Hematopoietic multipotent progenitor cell treated with erythropoietin and hydrocortisone succinate and interleukin-3 and kit ligand, for 17 days (in vitro differentiated cells): ENCODE results near the gene MORC4.
A peak's percentile ranks its signal among the peaks of the same experiment; 100 is the strongest.

Experiments
- DNase-seq: peaks from one replicate; pipeline ENCODE4 v3.0.0-alpha.2; 2015; ENCODE audit warnings: low spot score

The MORC4 gene

DNA sequence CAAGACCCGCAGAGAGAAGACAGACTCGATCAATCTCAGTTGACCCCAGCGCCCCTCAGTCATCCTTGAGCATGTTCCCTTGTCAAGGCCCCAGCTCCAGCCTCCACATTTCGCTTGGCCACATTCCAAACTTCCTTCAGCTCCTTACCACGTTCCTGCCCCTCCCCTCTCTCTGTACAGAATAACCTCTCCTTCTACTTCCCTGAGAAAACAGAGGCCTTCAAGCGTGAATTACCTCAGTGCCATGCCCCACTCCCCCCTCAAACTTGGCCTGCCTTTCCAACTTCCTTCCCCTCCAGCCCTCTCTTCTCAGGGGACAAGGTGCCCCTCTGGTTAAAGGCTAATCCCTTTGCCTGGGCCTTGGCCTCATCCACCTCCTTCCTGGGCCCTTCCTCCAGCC is 93.7 kb downstream of the MORC4 start:
- DNase-seq, result no peak

DNA sequence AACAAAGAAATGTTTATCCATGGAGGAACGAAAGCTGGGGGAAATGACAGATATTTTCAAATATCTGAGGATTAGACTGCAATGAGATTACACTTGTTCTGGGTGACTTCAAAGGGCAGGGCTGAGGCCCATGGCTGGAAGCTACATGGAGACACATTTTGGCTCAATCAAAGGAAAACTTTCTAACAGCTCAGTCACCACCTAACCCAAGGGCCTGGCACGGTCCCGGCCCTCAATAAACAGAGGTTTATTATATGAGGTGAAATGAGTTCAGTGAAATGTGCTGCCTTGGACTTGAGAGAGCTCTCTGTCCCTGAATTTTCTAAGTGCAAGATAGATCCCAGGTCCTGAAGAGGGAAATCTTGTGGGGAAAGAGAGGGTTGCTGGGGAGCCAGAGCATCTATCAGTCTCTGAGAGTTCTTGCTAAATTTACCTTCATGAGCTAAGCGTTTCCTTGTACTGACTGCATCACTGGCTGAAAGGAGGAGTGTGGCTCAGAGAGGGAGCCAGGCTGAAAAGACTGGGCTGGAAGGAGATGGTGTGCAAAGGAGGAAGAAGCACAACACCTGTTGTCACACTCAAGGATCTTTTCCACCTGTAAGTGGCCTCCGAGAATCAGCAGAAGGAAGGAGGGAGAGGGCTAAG is 94.8 kb downstream of the MORC4 start:
- DNase-seq, result no peak

DNA sequence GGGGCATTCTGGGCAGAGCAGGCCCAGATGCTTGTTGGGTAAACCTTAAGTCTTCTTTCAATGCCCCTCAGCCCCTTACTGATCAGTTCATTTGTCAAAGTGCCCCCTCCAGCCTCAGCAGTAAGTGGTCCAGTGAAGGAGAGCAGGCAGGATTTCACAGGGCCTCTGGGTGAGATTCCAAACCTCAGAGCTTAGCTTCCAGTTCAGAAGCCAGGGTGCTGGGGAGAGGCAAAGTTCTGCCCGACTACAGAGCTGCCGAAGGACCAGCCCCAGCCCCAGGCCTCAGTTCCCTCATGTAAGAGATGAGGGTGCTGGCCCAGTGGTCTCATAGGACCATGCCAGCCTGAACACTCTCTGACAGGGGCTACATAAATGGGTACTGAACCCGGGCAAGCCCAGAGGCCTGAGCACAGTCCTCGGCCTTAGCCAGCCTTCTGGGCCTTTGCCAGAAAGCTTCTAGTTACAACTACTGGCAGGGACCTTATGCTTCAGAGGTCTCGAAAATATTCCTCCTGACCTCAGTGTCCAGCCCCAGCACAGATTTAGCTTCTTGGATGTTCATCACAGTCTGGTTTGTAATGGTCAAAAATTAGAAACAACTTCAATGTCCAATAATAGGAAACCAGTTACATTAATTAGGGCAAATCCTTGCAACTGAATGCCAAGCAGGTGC is 96.0 kb downstream of the MORC4 start:
- DNase-seq, result no peak

DNA sequence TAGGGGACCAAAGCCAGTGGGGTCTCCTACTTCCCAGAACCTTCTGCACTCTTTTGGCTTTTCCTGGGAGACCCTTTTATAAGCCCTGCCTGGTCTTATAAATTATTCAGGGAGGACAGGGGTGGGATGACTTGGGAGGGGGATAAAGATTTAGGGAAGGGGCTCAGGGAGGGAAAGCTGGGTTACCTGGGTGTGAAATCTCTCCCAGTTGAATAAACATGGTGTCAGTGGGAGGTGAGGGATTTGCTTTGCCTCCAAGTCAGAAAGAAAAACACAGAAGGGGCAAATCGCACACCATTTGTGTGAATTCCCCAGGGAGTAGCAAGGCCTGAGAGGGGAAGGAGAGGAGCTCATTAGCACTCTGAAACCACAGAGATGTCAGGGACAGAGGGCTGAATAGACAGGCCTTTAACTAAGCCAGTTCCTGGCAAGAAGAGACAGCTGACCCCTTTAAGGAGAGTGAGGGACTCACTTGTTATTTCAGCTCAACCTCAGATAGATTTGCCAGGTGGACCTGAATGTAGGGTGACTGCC is 96.7 kb downstream of the MORC4 start, which contains the start of gene RIPPLY1:
RIPPLY1 (minus strand) TSS at position 51 of the 534 bp plus-strand sequence. CDS start 54 bp downstream, outside the sequence.
- no peak for DNase-seq

DNA sequence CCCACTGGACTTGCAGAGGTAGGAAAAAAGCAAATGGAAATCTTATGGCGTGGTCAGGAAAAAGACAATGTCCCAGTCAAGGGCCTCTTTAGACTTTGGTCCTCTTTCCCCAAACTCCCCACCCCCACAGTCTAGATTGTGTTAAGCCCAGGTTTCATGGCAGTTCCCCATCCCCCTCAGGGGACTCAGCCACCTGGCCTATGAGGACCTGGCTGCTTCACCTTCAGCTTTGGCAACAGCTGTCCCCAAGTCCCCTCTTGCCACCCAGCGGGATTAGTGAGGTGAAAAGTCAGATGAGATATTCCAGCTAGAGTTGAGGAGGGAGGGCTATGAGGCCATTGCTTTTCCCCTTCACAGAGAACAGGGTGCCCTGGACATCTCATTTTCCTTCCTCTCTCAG is 97.3 kb downstream of the MORC4 start:
- no peak for DNase-seq

DNA sequence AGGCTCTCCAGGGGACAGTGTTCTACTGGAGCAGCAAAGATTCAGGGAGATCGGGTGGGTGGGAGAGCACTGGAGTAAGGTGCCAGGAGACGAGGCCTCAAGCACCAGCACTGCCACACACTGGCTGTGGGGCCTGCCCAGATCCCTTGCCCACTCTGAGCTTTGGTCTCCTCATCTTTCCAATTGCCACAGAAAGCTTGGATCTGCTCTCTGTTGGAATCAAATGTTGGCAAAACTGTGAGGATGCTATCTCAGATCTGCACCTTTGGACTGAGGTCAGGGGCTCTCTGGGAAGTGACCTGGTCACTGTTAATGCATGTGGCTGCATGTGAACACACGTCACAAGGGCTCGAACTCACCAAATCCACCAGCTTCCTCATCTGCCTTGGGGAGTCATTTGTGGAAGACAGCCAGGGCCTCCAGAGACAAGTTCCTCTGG is 98.2 kb downstream of the MORC4 start:
- DNase-seq, result no peak

DNA sequence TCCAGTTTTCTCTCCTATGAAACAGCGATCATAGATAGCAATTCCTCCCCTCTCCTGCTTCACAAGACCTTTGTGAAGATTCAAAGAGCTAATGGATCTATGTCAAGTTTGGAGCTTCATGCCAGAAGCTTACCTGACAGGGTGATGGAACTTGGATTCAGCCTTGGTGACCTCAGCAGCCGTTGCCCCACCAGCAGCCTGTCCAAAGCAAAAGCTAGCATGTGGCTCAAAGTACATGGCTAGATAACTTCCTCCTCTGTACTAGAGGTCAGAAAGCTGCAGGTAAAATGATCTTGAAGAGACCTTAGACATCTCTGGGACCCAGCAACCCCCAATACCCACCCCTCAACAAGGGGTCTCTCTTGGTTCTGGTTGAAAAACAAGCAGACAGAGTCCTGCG is 98.7 kb downstream of the MORC4 start:
- no peak for DNase-seq

DNA sequence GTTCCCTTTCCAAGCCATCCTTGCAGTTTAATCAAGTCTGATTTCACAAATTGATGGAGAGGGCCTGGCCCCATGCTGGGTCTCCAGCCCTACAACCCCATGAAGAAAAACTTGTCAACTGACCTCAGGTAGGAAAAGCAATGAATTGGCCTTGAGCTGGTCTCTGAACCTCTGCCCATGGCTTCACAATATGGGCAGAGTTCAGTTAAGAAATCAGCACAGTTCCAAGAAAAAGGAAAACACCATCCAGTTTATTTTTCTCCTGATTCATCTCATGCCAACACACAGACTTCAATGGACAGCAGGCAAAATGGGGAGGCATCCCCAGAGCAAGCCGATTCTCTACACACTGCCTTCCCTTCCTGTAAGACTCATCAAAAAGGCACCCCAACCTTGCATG is 100.2 kb downstream of the MORC4 start:
- no peak for DNase-seq

DNA sequence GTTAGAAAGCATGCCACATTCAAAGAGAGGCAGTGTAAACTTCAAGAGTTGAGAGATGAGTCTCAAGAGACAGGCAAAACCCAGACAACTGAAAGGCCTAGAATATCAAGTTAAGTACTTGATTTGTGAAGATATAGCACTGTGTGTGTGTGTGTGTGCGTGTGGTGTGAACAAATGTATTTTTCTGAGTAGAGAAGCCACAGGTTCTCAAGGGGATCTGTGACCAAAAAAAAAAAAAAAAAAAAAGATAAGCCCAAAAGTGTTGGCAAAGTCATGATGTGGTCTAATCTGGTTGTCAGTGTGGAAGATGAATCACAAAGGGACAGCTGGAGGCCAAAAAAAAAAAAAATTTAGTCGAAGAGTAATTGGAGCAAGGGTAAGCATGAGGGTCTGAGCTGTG is 100.7 kb downstream of the MORC4 start:
- DNase-seq, result no peak

DNA sequence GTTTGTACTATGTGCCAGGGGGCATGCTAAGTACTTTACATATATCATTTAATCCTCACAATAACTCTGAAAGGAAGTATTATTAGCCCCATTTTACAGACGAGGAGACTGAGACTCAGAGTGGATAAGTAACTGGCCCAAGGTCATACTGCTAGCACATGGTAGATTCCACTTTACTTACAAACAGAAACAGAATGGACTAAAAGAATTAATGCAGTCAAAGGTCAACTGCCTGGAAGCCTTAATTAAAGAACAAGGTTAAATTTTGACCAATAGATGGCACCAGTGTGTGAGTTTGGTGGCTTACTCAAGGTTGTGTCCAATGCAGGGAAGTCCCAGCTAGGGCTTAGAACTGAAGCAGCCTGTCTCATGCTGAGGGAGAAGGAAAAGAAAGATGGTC is 101.5 kb downstream of the MORC4 start:
- peak; percentile 5 for DNase-seq

DNA sequence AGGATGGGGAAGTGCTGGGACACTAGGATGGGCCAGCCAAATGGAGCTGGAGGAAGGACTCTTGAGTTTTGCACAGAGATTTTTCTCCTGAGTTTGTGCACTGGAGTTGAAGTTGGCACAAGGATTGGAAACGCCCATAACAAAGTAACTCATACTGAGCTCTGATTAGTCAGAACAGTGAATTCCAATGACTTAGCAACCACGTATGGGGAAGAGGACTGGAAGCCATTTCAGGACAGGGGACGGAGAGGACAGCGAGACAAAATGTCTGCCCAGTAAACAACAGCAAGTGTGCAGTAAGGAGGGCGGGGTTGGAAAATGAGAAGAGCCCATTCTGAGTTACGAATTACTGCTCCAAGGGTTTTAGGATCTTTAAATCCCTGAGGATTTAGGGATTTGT is 102.8 kb downstream of the MORC4 start:
- DNase-seq, result no peak

DNA sequence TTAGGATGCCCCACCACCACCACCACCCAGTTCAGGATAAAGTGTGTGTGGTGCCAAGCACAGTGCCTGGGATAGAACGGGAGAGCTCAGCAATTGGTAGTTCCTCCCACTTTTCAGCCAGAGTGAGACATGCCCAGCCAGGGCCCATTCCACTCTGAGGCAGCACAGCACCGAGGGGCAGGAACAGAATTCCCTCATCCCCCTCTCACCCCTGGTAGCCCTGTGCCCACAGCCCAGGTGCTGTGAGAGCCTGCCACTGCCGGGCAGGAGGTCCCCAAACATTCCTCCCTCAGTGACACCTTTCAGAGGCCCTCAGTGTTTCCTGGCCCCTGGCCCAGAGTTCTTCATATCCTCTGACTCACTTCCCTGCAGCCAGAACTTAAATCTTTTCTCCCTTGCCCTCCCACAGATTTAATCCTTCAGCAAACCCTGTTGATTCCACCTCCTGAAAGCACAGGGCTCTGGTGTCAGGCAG is 105.0 kb downstream of the MORC4 start:
- DNase-seq, result no peak

DNA sequence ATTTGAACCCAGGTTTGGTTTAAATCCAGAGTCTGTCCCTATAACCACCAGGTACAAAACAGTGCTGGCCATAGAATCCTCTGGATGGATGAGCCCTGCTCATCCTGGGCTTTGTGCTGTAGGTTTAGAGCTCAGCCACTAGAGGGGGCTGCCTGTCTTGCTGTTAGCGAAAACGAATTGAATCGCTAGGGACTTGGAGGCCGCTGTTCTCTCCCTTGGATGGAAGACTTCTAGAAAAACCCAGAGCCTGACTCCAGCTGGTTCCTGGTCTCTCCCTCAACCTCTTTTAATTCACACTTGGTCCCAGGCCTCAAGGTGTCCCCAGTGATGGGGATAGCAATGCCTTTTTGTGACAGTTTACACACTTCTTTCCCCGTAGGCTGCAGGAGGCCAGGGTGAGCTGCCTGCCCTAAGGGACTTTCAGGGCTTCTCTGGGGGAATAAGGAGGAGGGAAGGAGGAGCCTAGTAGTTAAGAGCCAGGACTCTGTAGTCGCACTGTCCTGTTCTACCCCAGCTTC is 105.6 kb downstream of the MORC4 start:
- peak; percentile 18 for DNase-seq

DNA sequence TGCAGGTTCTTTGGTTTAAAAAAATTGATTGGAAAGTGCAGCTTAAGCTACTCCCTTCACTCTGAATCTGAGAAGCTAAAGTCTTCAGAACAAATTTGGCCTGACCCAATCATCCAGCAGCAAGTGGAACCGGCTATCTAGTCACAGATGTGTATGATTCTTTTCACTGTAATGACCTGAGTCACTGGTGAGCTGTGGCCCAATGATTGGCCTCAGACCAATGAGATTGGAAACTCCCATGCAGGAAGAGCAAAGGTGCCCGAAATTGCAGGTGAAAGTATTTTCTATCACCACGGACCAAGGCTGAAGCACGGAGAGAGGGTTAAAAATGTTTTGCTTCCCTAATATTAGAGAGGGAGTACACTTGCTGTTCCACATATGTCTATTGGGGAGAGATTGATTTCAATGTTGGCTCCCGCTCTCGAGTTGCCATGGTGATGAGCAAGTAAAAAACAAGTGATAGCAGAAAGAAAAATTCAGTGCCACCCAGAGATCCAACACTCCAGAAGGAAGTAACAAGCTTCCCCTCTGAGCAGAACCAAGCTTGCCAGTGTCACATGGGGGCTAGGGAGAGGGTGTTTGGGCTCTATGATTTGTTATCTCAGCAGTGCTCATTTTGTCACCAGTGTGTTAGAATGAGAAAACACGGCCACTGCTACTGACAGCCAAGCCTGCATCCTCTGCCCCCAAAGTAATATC is 108.1 kb downstream of the MORC4 start:
- DNase-seq, result no peak
